Small intestine (tissue), 7 donors: Measurements from ENCODE around the gene PTPRK. TPM values are rescaled to one million over a fixed set of nuclear protein-coding genes. Genes with fewer than 3 reads are reported as not detected.

Experiments
- DNase-seq, 2 donors: peaks; one replicate each; pipeline versions ENCODE4 v3.0.0 to v3.0.0-alpha.2; 2013
- FAIRE-seq: peaks from 2 replicates; lab custom pipeline; 2012; peaks lifted over from hg19 to GRCh38; lab: Jason Lieb, UNC
- H3K27ac ChIP-seq, 3 donors: one replicate each; pipeline ENCODE4 v1.5.1; 2013; ENCODE audit warnings: low read length in 2 of 3, mild to moderate bottlenecking in 2 of 3, control low read depth in 1 of 3, inconsistent platforms in 1 of 3, low read depth in 1 of 3, moderate library complexity in 1 of 3
- H3K27me3 ChIP-seq, 3 donors: one replicate each; pipeline ENCODE4 v1.6.1; 2013; ENCODE audit warnings: low read length in 3 of 3, inconsistent platforms in 1 of 3; ENCODE audit not compliant: control insufficient read depth in 3 of 3, insufficient read depth in 3 of 3
- H3K36me3 ChIP-seq, 3 donors: one replicate each; pipeline ENCODE4 v1.6.1; 2013; ENCODE audit warnings: low read length in 3 of 3, inconsistent platforms in 1 of 3, low read depth in 1 of 3, mild to moderate bottlenecking in 1 of 3, moderate library complexity in 1 of 3; ENCODE audit not compliant: control insufficient read depth in 3 of 3, insufficient read depth in 2 of 3
- H3K4me1 ChIP-seq, 3 donors: one replicate each; pipeline ENCODE4 v1.6.1; 2013; ENCODE audit warnings: low read length in 2 of 3, inconsistent platforms in 1 of 3, low read depth in 1 of 3, mild to moderate bottlenecking in 1 of 3, moderate library complexity in 1 of 3; ENCODE audit not compliant: control insufficient read depth in 3 of 3, insufficient read depth in 2 of 3
- H3K4me3 ChIP-seq, 3 donors: one replicate each; pipeline ENCODE4 v1.5.1; 2013; ENCODE audit warnings: low read length in 3 of 3, control low read depth in 1 of 3, inconsistent platforms in 1 of 3, low read depth in 1 of 3, mild to moderate bottlenecking in 1 of 3, moderate library complexity in 1 of 3
- H3K9me3 ChIP-seq, 2 donors: one replicate each; pipeline ENCODE4 v1.6.1; 2013; ENCODE audit warnings: low read depth in 1 of 2, low read length in 1 of 2; ENCODE audit not compliant: control insufficient read depth in 2 of 2, insufficient read depth in 1 of 2
- WGBS, 3 donors: extraction: QIAGEN DNeasy Blood & Tissue Kit; methylation state at CpG; one replicate each; pipeline ENCODE4 v1.1.7; 2013; 5-methylcytosine and 5-hydroxymethylcytosine counted together
- polyA plus RNA-seq, 4 donors: library from polyadenylated mRNA; stranded (reverse) in 3 of 4; unstranded in 1 of 4; fragments of 200-250 nt in 3 of 4; fragments of 120-200 nt in 1 of 4; gene quantifications; one replicate each; pipeline versions ENCODE4 v1.2.1 to v1.2.3, GENCODE V29; 2013
- donor health status: healthy with polysubstance abuse.
- donor health status: control.
- donor health status: control.
- donor health status: Bipolar disorder and iron deficiency.
- donor health status: healthy.

The PTPRK gene
- polyA plus RNA-seq, 4 donors: 15.9 to 72.5 (median 20.6) TPM

DNA sequence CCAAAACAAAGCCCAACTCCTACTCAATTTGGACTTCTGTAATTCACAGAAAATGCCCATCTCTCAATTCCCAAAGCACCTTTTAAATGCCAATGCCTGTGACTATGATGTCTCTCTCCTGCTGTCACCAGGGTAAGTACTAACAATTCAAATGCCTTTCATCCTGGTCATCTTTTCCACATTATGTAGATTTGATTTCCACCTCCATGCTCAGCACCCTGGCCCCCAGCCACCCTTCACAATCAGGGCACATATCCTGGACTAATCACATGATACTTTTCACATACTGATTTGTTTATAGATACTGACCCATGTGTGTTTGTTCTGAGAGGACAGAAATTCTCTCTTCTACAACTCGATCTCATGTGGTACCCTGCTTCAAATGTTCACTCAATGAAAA is 236.3 kb downstream of the PTPRK start:
- peaks cover 0 to 2% (median 0%) of the 10 kb centered on the region in 3 donors for H3K36me3 ChIP-seq
- peaks cover 0 to 7% (median 0%) of the 10 kb centered on the region in 3 donors for H3K4me1 ChIP-seq
- no peak for FAIRE-seq
- H3K9me3 ChIP-seq: no peaks in the 10 kb centered on the region
- WGBS, 3 donors: 66 to 88% (median 71%) methylated on average over 1 of the region's 1 CpG
- H3K4me3 ChIP-seq: no peak overlapping the region
- H3K27me3 ChIP-seq: no peaks in the 10 kb centered on the region
- no peak for DNase-seq
- no peak overlapping the region for H3K27ac ChIP-seq

DNA sequence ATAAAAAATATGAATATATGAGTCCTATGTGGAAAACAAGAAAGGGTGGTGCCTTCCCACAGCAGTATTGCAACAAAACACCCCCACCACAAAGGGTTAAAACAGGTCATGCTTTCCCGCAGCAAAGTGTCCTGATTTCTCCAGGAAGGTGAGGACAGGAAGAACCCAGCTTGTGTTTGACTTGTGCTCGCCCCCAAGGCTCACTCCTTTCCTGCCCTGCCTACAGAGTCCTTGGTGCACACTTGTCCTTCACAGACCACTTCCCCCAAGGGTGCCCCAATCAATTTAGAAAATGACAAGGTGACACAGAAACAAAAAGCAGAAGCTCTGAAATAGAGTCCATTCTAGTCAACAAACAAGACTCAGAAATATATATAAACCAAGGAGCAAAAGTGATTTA is 237.4 kb downstream of the PTPRK start:
- H3K36me3 ChIP-seq: peaks cover 0 to 2% (median 0%) of the 10 kb centered on the region in 3 donors
- H3K4me3 ChIP-seq: no peak overlapping the region
- peaks cover 0 to 7% (median 0%) of the 10 kb centered on the region in 3 donors for H3K4me1 ChIP-seq
- no peak for FAIRE-seq
- H3K9me3 ChIP-seq: no peaks in the 10 kb centered on the region
- no peak for DNase-seq
- no peaks in the 10 kb centered on the region for H3K27me3 ChIP-seq
- H3K27ac ChIP-seq: no peak overlapping the region
- 52 to 75% (median 69%) methylated on average over 2 of the region's 2 CpGs for WGBS, 3 donors

- H3K36me3 ChIP-seq: peaks cover 0 to 2% (median 0%) of the 10 kb centered on the region in 3 donors
- peak; percentile 83 for FAIRE-seq
- H3K27ac ChIP-seq: no peak overlapping the region
- no peak overlapping the region for H3K4me3 ChIP-seq
- 93 to 97% (median 96%) methylated on average over 2 of the region's 2 CpGs for WGBS, 3 donors
- H3K4me1 ChIP-seq: peaks cover 0 to 7% (median 0%) of the 10 kb centered on the region in 3 donors
- DNase-seq: no peak
- H3K27me3 ChIP-seq: no peaks in the 10 kb centered on the region
- H3K9me3 ChIP-seq: no peaks in the 10 kb centered on the region
These were observed 239.4 kb downstream of the PTPRK start for GRCh38 chr6:128280960-128281359.

DNA sequence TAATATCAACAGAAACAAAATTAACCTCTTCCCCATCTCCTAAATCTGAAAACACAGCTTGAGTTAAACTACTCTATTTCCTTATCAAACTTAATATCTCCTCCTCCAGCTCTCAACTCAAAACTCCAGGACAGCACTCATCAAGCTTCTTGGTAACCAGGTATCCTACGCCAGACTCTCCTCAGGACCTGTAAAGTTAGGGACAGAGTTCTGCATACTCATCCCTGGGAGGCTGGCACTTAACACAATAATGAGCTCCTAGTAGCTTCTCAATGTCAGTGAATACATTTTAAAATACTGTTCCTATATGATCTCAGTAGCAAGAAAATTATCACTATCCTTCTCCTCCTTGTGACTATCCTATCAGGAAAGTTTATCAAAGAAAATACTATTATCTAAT is 240.3 kb downstream of the PTPRK start:
- H3K4me3 ChIP-seq: no peak overlapping the region
- no peaks in the 10 kb centered on the region for H3K9me3 ChIP-seq
- FAIRE-seq (no peak), DNase-seq (no peak)
- no peak overlapping the region for H3K27ac ChIP-seq
- H3K36me3 ChIP-seq: no peaks in the 10 kb centered on the region
- no peaks in the 10 kb centered on the region for H3K27me3 ChIP-seq
- peaks cover 0 to 7% (median 0%) of the 10 kb centered on the region in 3 donors for H3K4me1 ChIP-seq
- WGBS, 3 donors: 94 to 100% (median 100%) methylated on average over 1 of the region's 1 CpG

- no peak overlapping the region for H3K27ac ChIP-seq
- no peak overlapping the region for H3K4me3 ChIP-seq
- no peaks in the 10 kb centered on the region for H3K27me3 ChIP-seq
- no peaks in the 10 kb centered on the region for H3K9me3 ChIP-seq
- DNase-seq (no peak), FAIRE-seq (no peak)
- 95 to 100% (median 97%) methylated on average over 1 of the region's 1 CpG for WGBS, 3 donors
- no peaks in the 10 kb centered on the region for H3K36me3 ChIP-seq
- H3K4me1 ChIP-seq: peaks cover 0 to 7% (median 0%) of the 10 kb centered on the region in 3 donors
These were observed 241.6 kb downstream of the PTPRK start for GRCh38 chr6:128278836-128279235.

DNA sequence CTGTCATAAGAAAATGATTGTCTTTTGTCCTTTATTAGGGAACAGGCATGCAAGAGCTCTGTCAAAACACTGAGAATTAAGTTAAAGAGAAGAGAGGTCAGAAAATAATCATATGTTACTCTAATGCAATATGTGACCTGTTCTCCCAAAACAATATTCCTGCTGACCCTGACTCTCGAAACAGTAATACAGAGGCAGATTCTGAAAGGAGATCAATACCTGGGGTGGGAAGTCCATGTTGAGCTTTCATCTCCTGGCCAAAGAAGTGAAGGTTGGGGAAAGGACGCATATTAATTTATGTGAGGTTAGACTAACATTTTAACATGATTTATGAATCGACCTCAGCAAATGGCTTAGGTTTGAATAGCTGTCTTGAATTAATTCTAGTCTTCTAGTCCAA is 243.0 kb downstream of the PTPRK start:
- WGBS, 3 donors: 82 to 87% (median 86%) methylated on average over 3 of the region's 3 CpGs
- DNase-seq (no peak), FAIRE-seq (no peak)
- H3K4me3 ChIP-seq: no peak overlapping the region
- H3K4me1 ChIP-seq: peaks cover 0 to 7% (median 0%) of the 10 kb centered on the region in 3 donors
- H3K9me3 ChIP-seq: no peaks in the 10 kb centered on the region
- H3K36me3 ChIP-seq: no peaks in the 10 kb centered on the region
- H3K27me3 ChIP-seq: no peaks in the 10 kb centered on the region
- H3K27ac ChIP-seq: no peak overlapping the region

GRCh38 chr6:128276311-128276710 is 244.1 kb downstream of the PTPRK start:
- H3K36me3 ChIP-seq: no peaks in the 10 kb centered on the region
- peaks cover 0 to under 1% (median 0%) of the 10 kb centered on the region in 3 donors for H3K4me1 ChIP-seq
- no peaks in the 10 kb centered on the region for H3K9me3 ChIP-seq
- no peak for DNase-seq
- H3K4me3 ChIP-seq: no peak overlapping the region
- FAIRE-seq: no peak
- H3K27ac ChIP-seq: no peak overlapping the region
- H3K27me3 ChIP-seq: no peaks in the 10 kb centered on the region

DNA sequence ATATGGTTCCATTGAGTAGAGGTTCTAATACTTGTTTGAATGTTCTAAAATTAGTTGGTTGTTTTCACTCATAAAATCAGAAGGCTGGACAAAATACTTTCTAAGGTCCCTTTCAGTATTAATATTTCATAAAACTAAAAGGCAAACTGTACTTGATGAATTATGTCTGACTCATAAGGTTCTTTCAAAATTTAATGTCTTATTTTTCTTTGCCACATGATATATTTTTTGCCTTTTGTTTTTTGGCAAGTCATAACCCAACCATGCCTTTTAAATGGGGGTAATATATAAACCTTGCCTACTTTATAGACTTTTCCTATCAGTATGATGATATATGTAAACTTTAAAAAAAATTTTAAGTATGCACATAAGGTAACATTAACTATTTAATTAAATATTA is 244.7 kb downstream of the PTPRK start:
- H3K27me3 ChIP-seq: no peaks in the 10 kb centered on the region
- FAIRE-seq: peak; percentile 51
- no peak overlapping the region for H3K27ac ChIP-seq
- no peaks in the 10 kb centered on the region for H3K9me3 ChIP-seq
- DNase-seq: no peak
- no peak overlapping the region for H3K4me3 ChIP-seq
- peaks cover 0 to 2% (median 0%) of the 10 kb centered on the region in 3 donors for H3K36me3 ChIP-seq
- H3K4me1 ChIP-seq: no peaks in the 10 kb centered on the region

GRCh38 chr6:128275030-128275429 is 245.4 kb downstream of the PTPRK start:
- Histone ChIP-seq H3K9me3 (no peaks in the 10 kb centered on the region), H3K36me3 (peaks cover 0 to 2% (median 0%) of the 10 kb centered on the region in 3 donors), H3K4me1 (no peaks in the 10 kb centered on the region), H3K27ac (no peak overlapping the region), H3K4me3 (no peak overlapping the region), H3K27me3 (no peaks in the 10 kb centered on the region)
- DNase-seq (no peak), FAIRE-seq (peak; percentile 10)
- 67 to 70% (median 70%) methylated on average over 1 of the region's 1 CpG for WGBS, 3 donors
